ENCODE results near the gene NMRAL1.

DNA sequence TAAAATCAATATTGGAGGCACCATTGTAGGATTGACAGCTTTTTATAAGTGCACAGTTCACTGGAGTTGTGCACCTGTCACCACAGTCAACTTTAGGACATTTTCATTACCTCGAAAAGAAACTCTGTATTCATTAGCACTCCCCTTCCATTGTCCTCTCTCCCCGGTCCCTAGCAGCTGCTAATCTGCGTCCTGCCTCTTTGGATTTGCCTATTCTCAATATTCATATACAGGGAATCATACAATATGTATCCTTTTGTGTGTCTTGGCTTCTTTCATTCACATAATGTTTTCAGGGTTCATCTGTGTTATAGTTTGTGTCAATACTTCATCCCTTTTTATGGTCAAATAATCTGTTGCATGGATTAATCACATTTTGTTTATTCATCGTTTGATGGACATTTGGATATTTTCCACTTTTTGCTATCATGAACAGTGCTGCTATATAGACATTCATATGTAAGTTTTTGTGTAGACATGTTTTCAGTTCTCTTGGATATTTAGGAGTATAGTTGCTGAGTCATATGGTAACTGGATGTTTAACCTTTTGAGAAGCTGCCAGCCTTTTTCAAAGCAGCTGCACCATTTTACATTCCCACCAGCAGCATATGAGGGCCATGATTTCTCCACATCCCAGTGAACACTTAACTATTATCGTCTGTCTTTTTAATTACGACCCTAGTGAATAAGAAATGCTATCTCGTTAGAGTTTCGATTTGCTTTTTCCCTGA lies 38.9 kb downstream of the NMRAL1 start:
- TF ChIP-seq, protein P1, sequence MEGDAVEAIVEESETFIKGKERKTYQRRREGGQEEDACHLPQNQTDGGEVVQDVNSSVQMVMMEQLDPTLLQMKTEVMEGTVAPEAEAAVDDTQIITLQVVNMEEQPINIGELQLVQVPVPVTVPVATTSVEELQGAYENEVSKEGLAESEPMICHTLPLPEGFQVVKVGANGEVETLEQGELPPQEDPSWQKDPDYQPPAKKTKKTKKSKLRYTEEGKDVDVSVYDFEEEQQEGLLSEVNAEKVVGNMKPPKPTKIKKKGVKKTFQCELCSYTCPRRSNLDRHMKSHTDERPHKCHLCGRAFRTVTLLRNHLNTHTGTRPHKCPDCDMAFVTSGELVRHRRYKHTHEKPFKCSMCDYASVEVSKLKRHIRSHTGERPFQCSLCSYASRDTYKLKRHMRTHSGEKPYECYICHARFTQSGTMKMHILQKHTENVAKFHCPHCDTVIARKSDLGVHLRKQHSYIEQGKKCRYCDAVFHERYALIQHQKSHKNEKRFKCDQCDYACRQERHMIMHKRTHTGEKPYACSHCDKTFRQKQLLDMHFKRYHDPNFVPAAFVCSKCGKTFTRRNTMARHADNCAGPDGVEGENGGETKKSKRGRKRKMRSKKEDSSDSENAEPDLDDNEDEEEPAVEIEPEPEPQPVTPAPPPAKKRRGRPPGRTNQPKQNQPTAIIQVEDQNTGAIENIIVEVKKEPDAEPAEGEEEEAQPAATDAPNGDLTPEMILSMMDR (IDR thresholded peaks at IDR 0.05): no peak
- TF ChIP-seq POLR2A (IDR thresholded peaks at IDR 0.05) (no peak), EP300 (IDR thresholded peaks at IDR 0.05) (no peak)
